ENCODE results near the gene FBF1.

- TF ChIP-seq REST (IDR thresholded peaks at IDR 0.05; ENCODE audit: insufficient read depth in 1 of 2, low read depth in 2 of 2, low read length in 2 of 2) (no peak), POLR2AphosphoS5 (IDR thresholded peaks at IDR 0.05; ENCODE audit: low read depth, low read length) (no peak), FOXP2 (optimal IDR thresholded peaks at IDR 0.05; ENCODE audit: borderline replicate concordance, extremely low read depth, extremely low read length, insufficient read depth) (no peak), SIN3A (IDR thresholded peaks at IDR 0.05; ENCODE audit: borderline replicate concordance, insufficient read depth, low read length) (no peak), TAF1 (IDR thresholded peaks at IDR 0.05; ENCODE audit: borderline replicate concordance, insufficient read depth, low read length) (no peak)
These were observed 35.5 kb upstream of the FBF1 start for GRCh38 chr17:75976175-75976848.

Data from PFSK-1 (cell line).